IMR-90 (cell line): Measurements from ENCODE around the gene FRYL. TPM values are rescaled to one million over a fixed set of nuclear protein-coding genes. Genes with fewer than 3 reads are reported as not detected.

ENCODE experiments used
- ATAC-seq: fragments of 200-7000 bp; cut with Tn5 transposase; 2 replicates; pipeline ENCODE4 v1.9.1; 2020; ENCODE audit warnings: low read depth, mild to moderate bottlenecking, moderate library complexity
- BruUV-seq: library from RNA; stranded (reverse); fragments of 400-500 nt; replicated peaks from 2 replicates; lab custom pipeline; 2021; lab: Mats Ljungman, UMichigan
- CTCF ChIA-PET: fragments of 300-600 bp; formaldehyde crosslinking; extraction: SDS; loops from one replicate; lab custom pipeline; 2021; ENCODE audit warnings: antibody characterized with exemption; lab: Yijun Ruan, JAX
- POLR2A ChIA-PET: fragments of 300-600 bp; sonication (Branson Sonifier 250); formaldehyde crosslinking; loops from one replicate; lab custom pipeline; 2022; ENCODE audit warnings: antibody characterized with exemption; ENCODE audit not compliant: unreplicated experiment; lab: Charles Lee
- DNase-seq: peaks from one replicate; pipeline ENCODE4 v3.0.0; 2013
- H2AFZ ChIP-seq: replicated peaks from 2 replicates; pipeline ENCODE3; 2013; ENCODE audit warnings: low read length, mild to moderate bottlenecking; ENCODE audit not compliant: poor library complexity
- H2AK5ac ChIP-seq: 2 replicates; pipeline ENCODE4 v1.6.1; 2013; ENCODE audit warnings: low read depth, low read length, inconsistent platforms
- H2AK9ac ChIP-seq: replicated peaks from 2 replicates; pipeline ENCODE3; 2013; ENCODE audit warnings: mild to moderate bottlenecking, low read depth, low read length, moderate library complexity; ENCODE audit not compliant: poor library complexity
- H2BK120ac ChIP-seq: 2 replicates; pipeline ENCODE4 v1.6.1; 2013; ENCODE audit warnings: low read depth, low read length, inconsistent platforms
- H2BK15ac ChIP-seq: 3 replicates; pipeline ENCODE4 v1.6.1; 2013; ENCODE audit warnings: low read depth, low read length, inconsistent platforms
- H2BK20ac ChIP-seq: 2 replicates; pipeline ENCODE4 v1.6.1; 2013; ENCODE audit warnings: low read depth, mild to moderate bottlenecking, inconsistent platforms, low read length, moderate library complexity
- H2BK5ac ChIP-seq: 2 replicates; pipeline ENCODE4 v1.6.1; 2013; ENCODE audit warnings: mild to moderate bottlenecking, low read depth, low read length, inconsistent platforms; ENCODE audit not compliant: poor library complexity, severe bottlenecking
- H3K14ac ChIP-seq: replicated peaks from 2 replicates; pipeline ENCODE4 v1.6.1; 2013; ENCODE audit warnings: low read depth, low read length, inconsistent platforms
- H3K18ac ChIP-seq: 2 replicates; pipeline ENCODE4 v1.6.1; 2013; ENCODE audit warnings: low read depth, low read length, control low read depth
- H3K23ac ChIP-seq: 2 replicates; pipeline ENCODE4 v1.6.1; 2013; ENCODE audit warnings: low read depth, low read length, inconsistent platforms
- H3K27ac ChIP-seq: 2 replicates; pipeline ENCODE4 v1.5.1; 2013; ENCODE audit warnings: mild to moderate bottlenecking, control low read depth, low read length; ENCODE audit not compliant: insufficient read depth
- H3K27me3 ChIP-seq: 2 replicates; pipeline ENCODE4 v1.6.1; 2013; ENCODE audit warnings: low read length; ENCODE audit not compliant: control insufficient read depth, insufficient read depth
- H3K36me3 ChIP-seq: 2 replicates; pipeline ENCODE4 v1.6.1; 2013; ENCODE audit warnings: low read length, mixed read lengths; ENCODE audit not compliant: control insufficient read depth, insufficient read depth
- H3K4ac ChIP-seq: 2 replicates; pipeline ENCODE4 v1.6.1; 2013; ENCODE audit warnings: low read depth, low read length, inconsistent platforms
- H3K4me1 ChIP-seq: 2 replicates; pipeline ENCODE4 v1.6.1; 2013; ENCODE audit warnings: low read length, mixed read lengths; ENCODE audit not compliant: control insufficient read depth, insufficient read depth
- H3K4me2 ChIP-seq: 2 replicates; pipeline ENCODE4 v1.6.1; 2013; ENCODE audit warnings: low read depth, mild to moderate bottlenecking, control low read depth, low read length, moderate library complexity
- H3K4me3 ChIP-seq: 2 replicates; pipeline ENCODE4 v1.5.1; 2013; ENCODE audit warnings: low read depth, mild to moderate bottlenecking, control low read depth, low read length, moderate library complexity; ENCODE audit not compliant: insufficient read depth
- H3K56ac ChIP-seq: 2 replicates; pipeline ENCODE4 v1.6.1; 2013; ENCODE audit warnings: low read length, inconsistent platforms; ENCODE audit not compliant: insufficient read depth; ENCODE audit errors: extremely low read depth
- H3K79me1 ChIP-seq, 2 experiments: 2 replicates each; pipeline ENCODE4 v1.6.1; 2013; ENCODE audit warnings: low read length in 2 of 2, inconsistent platforms in 1 of 2, low read depth in 1 of 2
- H3K9ac ChIP-seq: 2 replicates; pipeline ENCODE4 v1.6.1; 2013; ENCODE audit warnings: low read depth, low read length, control low read depth
- H3K9me1 ChIP-seq: 2 replicates; pipeline ENCODE4 v1.6.1; 2013; ENCODE audit warnings: low read length, inconsistent platforms; ENCODE audit not compliant: insufficient read depth
- H3K9me3 ChIP-seq: 2 replicates; pipeline ENCODE4 v1.6.1; 2013; ENCODE audit warnings: low read length; ENCODE audit not compliant: control insufficient read depth, insufficient read depth
- H4K20me1 ChIP-seq: 2 replicates; pipeline ENCODE4 v1.6.1; 2013; ENCODE audit warnings: low read length, inconsistent platforms; ENCODE audit not compliant: insufficient read depth
- H4K5ac ChIP-seq: 2 replicates; pipeline ENCODE4 v1.6.1; 2013; ENCODE audit warnings: mild to moderate bottlenecking, low read depth, low read length, control low read depth
- H4K8ac ChIP-seq, 2 experiments: 2 replicates each; pipeline ENCODE4 v1.6.1; 2013; ENCODE audit warnings: low read depth in 2 of 2, low read length in 2 of 2, control low read depth in 1 of 2, inconsistent platforms in 1 of 2
- H4K91ac ChIP-seq: 2 replicates; pipeline ENCODE4 v1.6.1; 2013; ENCODE audit warnings: low read depth, low read length, inconsistent platforms; ENCODE audit not compliant: insufficient read depth
- BHLHE40 ChIP-seq: fragments of 150-350 bp; IDR thresholded peaks from 2 replicates; pipeline ENCODE4 v1.6.1; 2016; ENCODE audit warnings: mild to moderate bottlenecking, low read depth, low read length
- CEBPB ChIP-seq: IDR thresholded peaks from 2 replicates; pipeline ENCODE4 v1.6.1; 2012; ENCODE audit warnings: low read depth, low read length, improper control_type of control experiment
- CHD1 ChIP-seq: IDR thresholded peaks from 2 replicates; pipeline ENCODE4 v1.6.1; 2012; ENCODE audit warnings: low read depth, low read length, improper control_type of control experiment
- CTCF ChIP-seq: conservative IDR thresholded peaks from 2 replicates; pipeline ENCODE4 v1.5.1; 2012; ENCODE audit warnings: mild to moderate bottlenecking, low read depth, low read length, improper control_type of control experiment
- ELK1 ChIP-seq: fragments of 150-350 bp; IDR thresholded peaks from 2 replicates; pipeline ENCODE4 v1.6.1; 2016; ENCODE audit warnings: low read depth, mild to moderate bottlenecking, low read length, moderate library complexity, borderline replicate concordance
- FOS ChIP-seq: fragments of 150-350 bp; IDR thresholded peaks from 2 replicates; pipeline ENCODE4 v1.6.1; 2016; ENCODE audit warnings: low read depth, low read length
- MAFK ChIP-seq: IDR thresholded peaks from 2 replicates; pipeline ENCODE4 v1.6.1; 2012; ENCODE audit warnings: low read depth, low read length, improper control_type of control experiment
- MAZ ChIP-seq: IDR thresholded peaks from 2 replicates; pipeline ENCODE4 v1.6.1; 2012; ENCODE audit warnings: low read depth, mild to moderate bottlenecking, low read length, improper control_type of control experiment, moderate library complexity, borderline replicate concordance
- MXI1 ChIP-seq: IDR thresholded peaks from 2 replicates; pipeline ENCODE4 v1.6.1; 2012; ENCODE audit warnings: low read depth, mild to moderate bottlenecking, low read length, moderate library complexity, borderline replicate concordance
- NFE2L2 ChIP-seq: fragments of 150-350 bp; IDR thresholded peaks from 2 replicates; pipeline ENCODE4 v1.6.1; 2016; ENCODE audit warnings: low read depth, mild to moderate bottlenecking, low read length
- POLR2A ChIP-seq: IDR thresholded peaks from 2 replicates; pipeline ENCODE4 v1.6.1; 2012; ENCODE audit warnings: mild to moderate bottlenecking, low read depth, low read length
- RAD21 ChIP-seq: IDR thresholded peaks from 2 replicates; pipeline ENCODE4 v1.6.1; 2012; ENCODE audit warnings: low read length, improper control_type of control experiment
- RCOR1 ChIP-seq: IDR thresholded peaks from 2 replicates; pipeline ENCODE4 v1.6.1; 2012; ENCODE audit warnings: mild to moderate bottlenecking, low read length, improper control_type of control experiment; ENCODE audit not compliant: insufficient replicate concordance
- RFX5 ChIP-seq: IDR thresholded peaks from 2 replicates; pipeline ENCODE4 v1.8.0; 2012; ENCODE audit warnings: low read depth, mild to moderate bottlenecking, low read length, moderate library complexity
- SMC3 ChIP-seq: fragments of 150-350 bp; IDR thresholded peaks from 2 replicates; pipeline ENCODE4 v1.6.1; 2016; ENCODE audit warnings: low read depth, mild to moderate bottlenecking, antibody characterized with exemption, low read length, moderate library complexity
- dilution Hi-C: fragments of 300-500 bp; cut with HindIII; formaldehyde crosslinking; loops from one replicate; pipeline ENCODE4 v1.14.3; 2018; ENCODE audit warnings: low sequenced_read_pairs; ENCODE audit not compliant: unreplicated experiment
- in situ Hi-C: fragments of 300-500 bp; cut with MboI; formaldehyde crosslinking; loops from 3 replicates; pipeline ENCODE4 v1.14.3; 2019; ENCODE audit warnings: low sequenced_read_pairs, inconsistent platforms, mixed read lengths
- intact Hi-C: fragments of 100-400 bp; cut with micrococcal nuclease; formaldehyde crosslinking; loops from 2 replicates; pipeline ENCODE4 v1.10.0; 2022
- polyA plus RNA-seq, 3 experiments: library from polyadenylated mRNA; depleted of rRNA; stranded (reverse); fragments of >200 nt; gene quantifications; 2 replicates each; pipeline ENCODE4 v1.2.3, GENCODE V29; 2012; ENCODE audit warnings: low replicate concordance in 1 of 3
- total RNA-seq: library from RNA; depleted of rRNA; stranded (reverse); fragments of >200 nt; gene quantifications from 2 replicates; pipeline ENCODE4 v1.2.3, GENCODE V29; 2012
- TF ChIP-seq, protein P1 (sequence below): fragments of 150-350 bp; IDR thresholded peaks from 2 replicates; pipeline ENCODE4 v1.6.1; 2017; ENCODE audit warnings: mild to moderate bottlenecking, antibody characterized with exemption, low read length, low read depth

The FRYL gene
- total and polyA plus RNA-seq, 2 of the 4 experiments (the other 2 are of a cell fraction): 9.9 to 77.4 TPM

DNA sequence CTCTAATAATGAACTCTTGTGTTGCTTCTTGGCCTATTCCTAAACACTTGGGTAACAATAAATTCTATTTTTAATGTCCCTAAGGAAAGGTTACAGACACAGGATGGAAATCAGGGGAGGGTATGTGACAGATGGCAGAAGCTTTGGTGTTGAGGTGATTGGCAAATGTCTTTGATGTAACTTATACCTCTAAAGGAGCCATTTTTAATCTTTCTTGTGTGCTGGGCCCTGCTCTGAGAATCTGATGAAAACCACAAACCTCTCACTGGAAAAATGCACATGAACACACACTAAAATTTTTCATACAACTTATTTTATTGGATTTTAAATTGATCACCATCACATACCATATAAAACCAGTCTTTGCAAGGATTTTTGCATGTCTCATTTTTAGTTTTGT is 17.7 kb downstream of the FRYL start:
- no peak overlapping the region for H3K4me3 ChIP-seq
- no TSS peak for BruUV-seq
- H3K79me1 ChIP-seq: peaks cover 13 to 66% of the 10 kb centered on the region in 2 experiments
- H3K4me2 ChIP-seq: no peak overlapping the region
- H3K9ac ChIP-seq: no peak overlapping the region
- H2BK5ac ChIP-seq: no peak overlapping the region
- CTCF ChIA-PET: no interaction called here
- H2AK9ac ChIP-seq: no peak overlapping the region
- H3K14ac ChIP-seq: no peak overlapping the region
- H3K27me3 ChIP-seq: no peaks in the 10 kb centered on the region
- DNase-seq: no peak
- H3K4ac ChIP-seq: no peak overlapping the region
- peaks cover 5% of the 10 kb centered on the region; the same call in 1 of the 2 replicates for H3K4me1 ChIP-seq
- TF ChIP-seq ELK1 (no peak), RFX5 (no peak), BHLHE40 (no peak), CEBPB (no peak), SMC3 (no peak), MAFK (no peak), CHD1 (no peak), POLR2A (no peak), NFE2L2 (no peak), MAZ (no peak), CTCF (no peak), MXI1 (no peak), RAD21 (no peak), FOS (no peak), RCOR1 (no peak)
- TF ChIP-seq, protein P1, sequence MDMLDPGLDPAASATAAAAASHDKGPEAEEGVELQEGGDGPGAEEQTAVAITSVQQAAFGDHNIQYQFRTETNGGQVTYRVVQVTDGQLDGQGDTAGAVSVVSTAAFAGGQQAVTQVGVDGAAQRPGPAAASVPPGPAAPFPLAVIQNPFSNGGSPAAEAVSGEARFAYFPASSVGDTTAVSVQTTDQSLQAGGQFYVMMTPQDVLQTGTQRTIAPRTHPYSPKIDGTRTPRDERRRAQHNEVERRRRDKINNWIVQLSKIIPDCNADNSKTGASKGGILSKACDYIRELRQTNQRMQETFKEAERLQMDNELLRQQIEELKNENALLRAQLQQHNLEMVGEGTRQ: no peak
- no peak overlapping the region for H2BK120ac ChIP-seq
- no peak overlapping the region for H3K27ac ChIP-seq
- H2BK15ac ChIP-seq: no peak overlapping the region
- no peak for ATAC-seq
- H3K9me1 ChIP-seq: peaks cover 19% of the 10 kb centered on the region
- dilution Hi-C loops: no loop called here
- H4K5ac ChIP-seq: no peak overlapping the region
- no peak overlapping the region for H3K23ac ChIP-seq
- H4K8ac ChIP-seq: no peak overlapping the region
- H2BK20ac ChIP-seq: no peak overlapping the region
- intact Hi-C loops: no loop called here
- no peak overlapping the region for H3K18ac ChIP-seq
- H4K20me1 ChIP-seq: peaks cover 24% of the 10 kb centered on the region
- H2AK5ac ChIP-seq: no peak overlapping the region
- no peak overlapping the region for H2AFZ ChIP-seq
- POLR2A ChIA-PET: no interaction called here
- no peaks in the 10 kb centered on the region for H3K9me3 ChIP-seq
- in situ Hi-C loops: no loop called here
- H3K36me3 ChIP-seq: no peaks in the 10 kb centered on the region
- H3K56ac ChIP-seq: no peak overlapping the region
- no peak overlapping the region for H4K91ac ChIP-seq
